NCI-H345 treated with DMSO at 0.1 percent for 48 hours (cell line): ENCODE measurements around the gene C14orf180.
A peak's percentile ranks its signal among the peaks of the same experiment; 100 is the strongest.

Source experiments
- DNase-seq: peaks from one replicate; lab custom pipeline; 2025; ENCODE audit not compliant: unreplicated experiment; lab: John Stamatoyannopoulos, UW

C14orf180 gene

GRCh38 chr14:104592292-104592672 is 12.7 kb downstream of the C14orf180 start:
- no peak for DNase-seq

GRCh38 chr14:104592785-104593184 is 13.2 kb downstream of the C14orf180 start:
- DNase-seq = no peak

- no peak for DNase-seq
Observed at GRCh38 chr14:104593241-104593701, 13.7 kb downstream of the C14orf180 start.

GRCh38 chr14:104593710-104594136 is 14.2 kb downstream of the C14orf180 start:
- no peak for DNase-seq

GRCh38 chr14:104594310-104595046 is 14.9 kb downstream of the C14orf180 start:
- no peak for DNase-seq

- DNase-seq = no peak
Observed at GRCh38 chr14:104595116-104595675, 15.6 kb downstream of the C14orf180 start.

GRCh38 chr14:104595911-104596450 is 16.4 kb downstream of the C14orf180 start:
- no peak for DNase-seq

- no peak for DNase-seq
Observed at GRCh38 chr14:104596451-104596918, 16.9 kb downstream of the C14orf180 start.

GRCh38 chr14:104596927-104597351 is 17.4 kb downstream of the C14orf180 start:
- no peak for DNase-seq

GRCh38 chr14:104597576-104597975 is 18.0 kb downstream of the C14orf180 start:
- no peak for DNase-seq

- DNase-seq = no peak
Observed at GRCh38 chr14:104598039-104598909, 18.7 kb downstream of the C14orf180 start.

- DNase-seq = no peak
Observed at GRCh38 chr14:104598910-104599273, 19.3 kb downstream of the C14orf180 start.

- no peak for DNase-seq
Observed at GRCh38 chr14:104599446-104599845, 19.9 kb downstream of the C14orf180 start.

GRCh38 chr14:104600141-104600643 is 20.6 kb downstream of the C14orf180 start:
- DNase-seq = no peak

- no peak for DNase-seq
Observed at GRCh38 chr14:104600805-104601204, 21.2 kb downstream of the C14orf180 start.

GRCh38 chr14:104601786-104602185 is 22.2 kb downstream of the C14orf180 start:
- peak; percentile 64 for DNase-seq

GRCh38 chr14:104602315-104602932 is 22.9 kb downstream of the C14orf180 start:
- DNase-seq = no peak

- no peak for DNase-seq
Observed at GRCh38 chr14:104602933-104603325, 23.4 kb downstream of the C14orf180 start.

GRCh38 chr14:104603711-104604401 is 24.3 kb downstream of the C14orf180 start:
- DNase-seq = no peak
